Measurements from ENCODE around the gene PLXNA4.

PLXNA4 gene

GRCh38 chr7:132158166-132158565 lies 418.1 kb downstream of the PLXNA4 start:
- no peak for DNase-seq

DNA sequence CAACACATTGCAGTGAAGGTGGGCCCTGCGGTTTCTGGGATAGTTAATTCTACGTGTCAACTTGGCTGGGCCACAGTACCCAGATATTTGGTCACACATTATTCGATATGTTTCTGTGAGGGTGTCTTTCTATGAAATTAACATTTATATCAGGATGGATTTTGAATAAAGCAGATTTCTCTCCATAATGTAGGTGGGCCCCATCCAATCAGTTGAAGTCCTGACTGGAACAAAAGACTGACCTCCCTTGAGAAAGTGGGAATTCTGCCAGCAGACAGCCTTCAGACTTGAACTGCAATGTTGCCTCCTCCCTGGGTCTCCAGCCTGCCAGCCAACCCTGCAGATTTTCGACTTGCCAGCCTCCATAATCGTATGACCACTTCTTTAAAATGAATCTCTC lies 420.6 kb downstream of the PLXNA4 start:
- DNase-seq, result no peak

GRCh38 chr7:132154695-132155471 lies 421.4 kb downstream of the PLXNA4 start:
- no peak for DNase-seq

DNA sequence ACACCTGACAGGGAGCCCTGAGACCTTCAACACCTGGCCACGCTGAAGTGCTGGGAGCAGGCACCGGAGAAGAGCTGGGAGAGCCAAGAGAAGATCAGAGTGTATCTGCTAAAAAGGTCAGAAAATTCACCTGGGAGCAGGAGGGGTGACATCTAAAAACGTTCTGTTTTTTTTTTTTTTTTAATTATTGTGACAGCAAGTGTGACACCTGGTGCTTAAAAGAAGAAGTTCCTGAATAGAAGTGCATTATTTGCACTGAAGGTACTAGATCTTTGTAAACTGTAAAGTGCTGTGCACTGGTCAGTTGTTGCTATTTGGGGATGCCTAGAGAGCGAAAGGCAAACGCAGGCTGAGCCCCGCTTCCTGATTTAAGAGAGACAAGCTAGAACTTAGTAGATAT lies 422.0 kb downstream of the PLXNA4 start:
- no peak for DNase-seq

DNA sequence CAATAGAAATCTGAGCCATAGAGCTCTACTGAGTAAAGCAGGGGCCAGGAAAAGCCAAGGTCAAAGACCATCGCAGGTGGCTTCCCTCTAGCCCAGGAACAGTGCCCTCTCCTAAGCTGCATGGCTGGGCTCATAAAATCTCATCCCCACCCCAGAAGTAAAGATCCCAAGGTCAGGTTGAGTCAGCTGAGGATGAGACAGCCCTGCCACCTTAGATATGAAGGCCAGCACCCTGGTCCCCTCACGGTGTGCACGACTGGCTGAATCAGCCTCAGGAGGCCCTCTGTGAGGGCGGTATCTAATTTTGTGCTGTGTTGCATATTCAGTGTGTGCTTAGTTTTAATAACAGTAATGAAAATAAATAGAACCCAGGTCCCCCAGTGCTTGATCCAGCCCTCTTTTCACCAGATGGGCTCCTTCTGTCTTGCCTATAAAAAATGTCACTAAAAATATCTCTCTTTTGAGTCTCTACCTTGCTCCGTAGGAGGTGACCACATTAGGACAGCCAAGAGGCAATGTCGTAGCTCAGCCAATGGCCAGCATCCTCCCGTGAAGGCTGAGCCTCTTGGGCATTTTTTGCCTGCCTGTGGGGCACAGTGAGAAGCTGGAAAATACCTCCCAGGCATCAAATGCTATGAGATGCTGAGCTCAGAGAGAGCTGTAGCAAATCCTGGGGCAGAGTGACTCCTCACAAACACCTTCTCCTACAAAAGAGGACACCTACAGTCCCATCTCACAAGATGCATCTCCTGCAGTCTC lies 424.0 kb downstream of the PLXNA4 start:
- DNase-seq, result no peak

DNA sequence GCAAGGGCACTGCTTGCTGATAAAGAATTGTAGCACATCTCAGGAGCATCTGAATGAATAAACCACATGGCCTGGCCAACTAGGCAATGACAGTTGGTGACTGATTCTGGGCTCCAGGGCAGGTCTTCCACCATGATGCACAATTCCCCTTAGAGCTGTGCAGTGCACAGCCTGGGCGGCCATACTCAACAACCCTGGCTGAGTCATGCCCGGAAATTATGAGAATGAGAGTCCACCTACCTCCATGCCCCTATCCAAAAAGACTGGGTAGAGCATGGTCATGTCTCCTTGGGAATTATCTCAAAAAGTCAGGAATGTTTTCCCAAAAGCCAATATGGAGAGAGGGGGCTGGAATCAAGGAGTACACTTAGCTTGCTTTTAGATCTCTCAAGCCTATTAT lies 425.6 kb downstream of the PLXNA4 start:
- DNase-seq, result no peak

DNA sequence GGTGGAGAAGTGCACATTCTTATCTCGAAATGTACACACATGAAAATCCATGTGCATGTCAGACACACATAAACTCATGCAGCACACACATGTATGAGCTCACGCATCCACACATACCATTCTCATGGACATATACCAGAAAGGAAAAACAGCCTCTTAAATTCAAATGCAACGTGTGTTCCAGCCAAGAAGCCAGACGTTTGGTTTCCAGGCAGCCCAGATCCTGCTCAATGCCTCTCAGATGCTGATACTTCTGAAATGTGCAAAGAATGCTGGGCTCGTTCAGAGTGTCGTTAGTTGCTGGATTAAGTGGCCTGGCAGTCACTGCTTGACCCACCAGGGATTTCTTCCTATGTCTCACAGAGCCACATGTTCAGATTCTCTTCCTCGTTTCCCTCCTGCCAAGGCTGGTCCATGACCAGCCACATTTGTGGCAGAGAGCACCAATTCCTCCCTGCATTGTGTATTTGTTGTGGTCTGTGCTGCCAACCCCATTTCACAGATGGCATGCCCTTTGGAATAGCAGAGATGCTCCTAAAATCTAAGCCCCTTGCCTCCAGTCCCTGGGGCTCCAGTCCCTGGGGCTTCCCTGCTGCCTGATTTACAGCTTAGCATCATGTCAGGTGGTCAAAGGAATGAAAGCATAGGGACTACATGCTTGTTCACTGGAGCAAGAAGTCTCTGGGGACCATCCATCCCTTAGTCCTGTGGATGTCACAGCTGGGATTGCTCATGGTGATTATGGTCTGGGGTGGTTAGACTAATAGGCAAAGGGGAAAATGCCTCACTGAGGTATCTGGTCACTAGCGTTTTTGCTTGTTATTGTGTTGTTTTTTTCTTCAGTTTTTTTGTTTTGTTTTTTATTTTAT lies 426.6 kb downstream of the PLXNA4 start:
- DNase-seq, result no peak

- no peak for DNase-seq
Measured at GRCh38 chr7:132148876-132149275, 427.4 kb downstream of the PLXNA4 start.

- DNase-seq, result no peak
Measured at GRCh38 chr7:132145466-132145865, 430.8 kb downstream of the PLXNA4 start.

- DNase-seq, result no peak
Measured at GRCh38 chr7:132145063-132145462, 431.2 kb downstream of the PLXNA4 start.

GRCh38 chr7:132142006-132142405 lies 434.3 kb downstream of the PLXNA4 start:
- no peak for DNase-seq

DNA sequence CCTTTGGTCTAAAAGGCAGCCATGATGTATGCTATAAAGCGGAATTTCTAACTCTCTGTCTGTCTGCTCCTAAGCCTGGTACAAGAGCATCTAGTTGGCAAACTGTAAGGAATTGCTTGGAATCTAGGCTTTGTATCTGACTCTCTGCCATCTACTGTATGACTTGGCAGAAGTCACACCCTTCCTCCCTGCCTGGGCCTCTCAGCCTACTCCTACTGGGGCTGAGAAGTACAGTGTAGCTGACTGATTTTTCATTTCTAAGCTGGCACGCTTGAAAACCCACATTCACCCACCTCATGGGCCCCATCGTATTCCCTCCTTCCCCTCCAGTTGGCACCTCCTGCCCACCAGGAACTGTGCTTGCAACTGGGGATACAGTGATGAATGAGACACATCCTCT lies 435.2 kb downstream of the PLXNA4 start:
- no peak for DNase-seq

DNA sequence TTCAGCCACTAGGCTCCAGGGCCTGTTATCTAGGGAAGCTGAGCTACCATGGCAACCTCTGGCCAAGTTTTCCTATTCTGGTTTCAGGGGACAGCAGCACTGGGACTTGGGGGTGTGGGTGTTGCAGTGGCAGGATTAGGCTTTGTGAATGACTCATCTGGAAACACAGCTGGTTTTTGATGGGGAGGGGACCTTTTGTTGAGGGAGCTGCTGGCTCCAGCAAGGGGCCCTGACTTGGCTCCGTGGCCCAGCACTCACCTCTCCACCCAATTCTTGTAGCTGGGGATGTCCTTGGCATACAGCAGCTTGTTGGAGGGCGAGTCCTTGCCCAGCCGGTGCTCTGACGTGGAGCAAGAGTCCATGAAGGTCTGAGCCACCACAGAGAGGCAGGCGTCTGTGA lies 435.9 kb downstream of the PLXNA4 start:
- DNase-seq, result no peak

DNA sequence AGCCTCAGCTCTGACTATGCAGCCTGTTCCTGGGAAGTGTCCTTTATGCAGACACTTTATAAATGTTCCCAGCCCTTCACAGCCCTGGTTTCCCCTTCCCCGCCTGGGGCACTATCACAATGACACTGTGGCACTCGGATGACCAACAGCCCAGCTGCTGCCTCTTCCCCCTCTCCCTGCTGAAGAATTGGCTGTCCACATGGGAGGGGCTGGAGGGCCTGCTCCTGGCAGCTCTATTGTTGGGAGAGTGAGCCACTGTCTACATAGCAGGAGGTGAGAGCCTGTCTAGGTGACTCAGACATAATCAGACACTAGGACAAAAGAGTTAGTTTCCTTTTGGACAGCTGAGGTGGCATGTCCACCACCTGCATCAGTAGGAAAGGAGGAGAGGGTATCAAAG lies 437.5 kb downstream of the PLXNA4 start:
- no peak for DNase-seq

DNA sequence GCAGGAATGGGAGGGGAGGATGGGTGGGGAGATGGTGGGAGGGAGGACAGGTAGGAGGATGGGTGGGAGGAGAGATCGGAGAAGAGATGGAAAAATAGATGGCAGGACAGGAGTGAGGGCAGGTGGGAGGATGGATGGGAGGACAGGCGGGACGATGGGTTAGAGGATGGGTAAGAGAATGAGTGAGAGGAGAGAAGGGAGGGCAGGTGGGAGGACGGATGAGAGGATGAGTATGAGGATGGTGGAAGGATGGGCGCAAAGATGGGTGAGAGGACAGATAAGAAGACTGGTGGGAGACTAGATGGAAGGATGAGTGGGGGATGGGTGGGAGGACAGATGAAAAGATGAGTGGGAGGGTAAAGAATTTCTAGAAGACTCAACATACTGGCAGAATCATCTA lies 438.6 kb downstream of the PLXNA4 start:
- DNase-seq, result no peak

DNA sequence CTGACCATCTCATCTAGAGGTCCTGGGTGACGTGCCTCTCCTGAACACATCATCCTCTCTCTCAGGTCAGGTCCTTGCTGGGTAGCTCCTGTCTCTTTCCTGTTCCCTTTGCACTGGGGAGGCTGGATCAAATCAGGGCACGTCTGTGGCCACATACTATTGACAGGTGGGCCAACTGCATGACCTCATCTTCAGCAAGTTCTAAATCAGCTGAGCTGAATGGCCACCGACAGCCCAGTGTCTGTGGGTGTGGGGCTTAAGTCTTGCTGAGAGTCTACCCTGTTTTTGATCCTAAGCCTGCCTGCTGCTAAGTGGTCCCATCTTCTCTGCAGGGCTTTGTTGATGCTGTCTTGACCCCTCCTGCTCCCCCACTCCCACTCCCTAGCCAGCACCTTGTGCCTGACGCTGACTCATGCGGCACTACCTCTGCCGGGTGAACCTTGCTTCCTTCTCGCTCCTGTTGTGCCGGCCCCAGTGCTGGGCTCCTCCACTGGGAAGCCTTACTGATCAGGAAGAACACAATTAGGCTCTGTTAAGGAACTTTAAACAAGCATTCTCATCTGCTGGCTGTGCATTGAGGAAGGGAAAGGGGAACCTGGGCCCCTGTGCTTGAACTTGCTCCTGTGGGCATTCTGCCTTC lies 440.4 kb downstream of the PLXNA4 start:
- no peak for DNase-seq

DNA sequence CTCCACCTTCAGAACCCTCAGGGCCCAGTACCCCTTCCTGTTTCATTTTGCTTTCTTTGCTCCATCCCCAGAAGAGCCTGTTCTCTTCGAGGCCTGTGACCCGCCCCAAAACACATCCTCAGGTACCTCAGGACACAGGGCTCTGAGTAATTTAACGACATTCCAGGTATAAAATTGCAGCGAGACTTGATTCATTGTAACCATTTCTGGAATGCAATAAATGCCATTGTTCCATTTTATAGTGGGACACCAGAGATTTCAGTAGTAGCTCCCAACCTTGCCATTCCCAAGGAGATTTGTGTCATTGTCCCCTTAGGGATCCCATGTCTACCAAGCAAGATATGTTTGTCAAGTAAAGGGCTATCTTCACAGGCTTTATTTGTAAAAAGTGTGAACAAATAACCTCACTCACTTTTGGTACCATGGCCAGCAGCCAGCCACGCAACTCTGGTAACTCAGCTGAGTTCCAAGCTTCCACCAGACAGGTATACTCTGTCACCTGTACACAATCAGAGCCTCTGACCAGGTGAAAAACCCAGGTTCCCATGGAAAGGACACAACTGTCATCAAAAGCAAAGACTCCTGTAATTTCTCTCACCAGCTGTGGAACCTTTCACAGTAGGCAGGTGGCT lies 441.3 kb downstream of the PLXNA4 start:
- no peak for DNase-seq

DNA sequence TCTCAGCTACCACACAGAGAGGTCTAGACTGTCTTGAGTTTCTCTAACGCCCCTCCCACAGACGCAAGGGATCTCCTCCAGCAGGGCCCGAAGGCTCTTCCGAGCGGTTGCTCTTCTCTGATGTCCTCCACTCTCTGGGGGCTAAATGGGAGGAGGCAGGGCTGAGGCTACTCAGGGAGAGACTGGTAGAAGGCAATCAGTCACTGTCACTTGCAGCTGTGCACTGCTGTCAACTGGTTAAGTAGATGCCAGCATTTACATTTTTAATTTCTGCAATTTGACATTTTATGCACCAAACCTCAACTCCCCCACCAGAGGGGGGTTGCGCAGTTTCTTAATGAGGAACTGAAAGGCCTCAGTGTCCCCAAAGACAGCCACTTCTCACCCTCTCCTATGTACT lies 442.8 kb downstream of the PLXNA4 start:
- DNase-seq, result no peak

DNA sequence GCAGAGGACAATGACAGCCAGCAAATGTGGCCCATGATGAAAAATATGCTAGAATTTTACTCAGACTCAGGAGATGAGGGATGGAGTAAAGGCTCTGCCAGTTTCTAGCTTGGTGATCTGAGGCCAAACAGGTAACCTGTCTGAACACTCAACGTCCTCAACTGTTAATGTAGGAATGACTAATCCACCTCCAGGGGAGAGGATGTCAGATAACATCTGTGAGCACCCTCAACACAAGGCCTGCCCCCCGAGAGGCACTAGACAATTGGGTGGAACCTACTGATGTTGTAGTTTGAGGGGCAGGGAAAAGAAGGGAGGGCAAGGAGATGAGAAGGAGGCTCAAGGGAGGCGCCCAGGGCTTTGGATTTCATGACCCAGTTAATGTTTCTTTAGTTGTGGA lies 445.1 kb downstream of the PLXNA4 start:
- no peak for DNase-seq

DNA sequence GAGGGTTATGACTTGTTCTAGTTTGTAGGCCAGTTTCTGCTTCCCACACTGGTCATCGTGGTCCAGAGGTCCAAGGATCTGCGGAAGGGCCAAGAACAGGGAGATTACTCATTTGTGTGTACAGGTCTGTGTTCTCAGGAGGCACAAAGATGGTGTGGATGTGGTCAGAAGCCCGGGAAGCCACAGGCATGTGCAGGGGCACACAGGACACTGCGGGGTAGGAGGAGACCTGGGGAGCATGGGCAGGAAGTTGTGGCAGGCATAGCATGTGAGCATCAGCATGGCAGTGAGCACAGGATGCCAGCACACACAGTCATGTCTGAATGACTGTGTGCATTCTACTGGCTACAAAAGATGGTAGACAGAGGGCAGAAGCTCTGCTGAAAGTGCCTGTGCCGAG lies 445.8 kb downstream of the PLXNA4 start:
- no peak for DNase-seq

- no peak for DNase-seq
Measured at GRCh38 chr7:132125872-132126595, 450.2 kb downstream of the PLXNA4 start.

- no peak for DNase-seq
Measured at GRCh38 chr7:132125096-132125495, 451.2 kb downstream of the PLXNA4 start.
